Activated CD8-positive, alpha-beta memory T cell treated with anti-CD3 and anti-CD28 coated beads for 24 hours (primary cell): ENCODE data around the gene PAIP2.

Source experiments
- DNase-seq: peaks from one replicate; pipeline ENCODE4 v3.0.0-alpha.2; 2020

The PAIP2 gene

DNA sequence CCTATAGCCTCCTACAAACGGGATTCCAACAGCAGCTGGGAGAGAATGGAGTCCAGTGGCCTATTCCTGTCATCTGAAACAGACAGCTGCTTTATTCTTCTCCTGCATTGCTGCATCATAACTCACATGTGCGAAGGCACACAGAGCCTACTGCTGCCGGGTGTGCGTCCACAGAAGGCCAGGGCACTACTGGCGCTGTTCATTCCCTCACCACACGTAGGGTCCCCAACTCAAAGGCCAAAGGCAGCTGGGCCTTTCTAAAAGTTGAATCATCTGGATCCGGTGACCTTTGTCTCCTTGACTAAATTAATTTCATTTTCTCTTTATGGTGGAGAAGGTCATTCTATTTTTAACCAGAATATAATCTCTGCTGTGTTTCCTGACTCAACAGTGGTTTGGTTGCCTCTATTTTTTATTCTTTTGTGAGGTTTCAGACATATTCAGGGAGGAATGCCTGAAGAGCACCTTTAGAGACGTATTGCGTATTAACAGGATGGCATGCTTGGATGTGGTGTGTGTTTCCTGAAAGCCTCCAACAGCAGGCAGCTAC is 73.0 kb downstream of the PAIP2 start:
- no peak for DNase-seq

DNA sequence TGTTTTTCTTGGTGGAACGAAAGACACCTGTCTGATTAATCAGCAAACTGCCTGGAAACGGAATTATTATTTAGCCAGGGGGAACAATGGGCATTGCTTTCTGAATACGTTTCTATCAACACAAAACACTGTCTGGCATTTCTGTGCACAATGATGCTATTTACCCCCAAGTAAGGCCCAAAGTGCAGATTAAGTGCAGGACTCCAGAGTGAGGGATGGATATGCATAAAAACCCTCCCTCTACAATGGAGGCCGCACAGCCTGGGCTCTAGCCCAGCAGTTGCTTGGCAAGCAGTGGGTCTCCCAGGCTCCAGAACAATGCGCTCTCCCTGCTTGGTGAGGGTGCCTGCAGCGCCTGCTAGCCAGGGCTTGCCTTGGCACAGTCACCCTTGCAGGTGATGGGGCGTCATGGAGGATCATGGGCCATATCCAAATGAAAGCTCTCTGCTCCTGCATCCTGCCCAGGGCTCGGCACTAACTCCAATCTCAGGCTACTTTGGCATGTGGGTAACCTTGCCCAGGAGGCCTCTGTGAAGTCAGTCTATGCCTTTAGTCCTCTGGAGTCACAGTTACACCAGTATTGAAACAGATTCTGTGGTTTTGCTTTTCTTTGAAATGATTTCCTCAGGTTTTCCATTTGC is 73.7 kb downstream of the PAIP2 start:
- DNase-seq = peak; percentile 74

DNA sequence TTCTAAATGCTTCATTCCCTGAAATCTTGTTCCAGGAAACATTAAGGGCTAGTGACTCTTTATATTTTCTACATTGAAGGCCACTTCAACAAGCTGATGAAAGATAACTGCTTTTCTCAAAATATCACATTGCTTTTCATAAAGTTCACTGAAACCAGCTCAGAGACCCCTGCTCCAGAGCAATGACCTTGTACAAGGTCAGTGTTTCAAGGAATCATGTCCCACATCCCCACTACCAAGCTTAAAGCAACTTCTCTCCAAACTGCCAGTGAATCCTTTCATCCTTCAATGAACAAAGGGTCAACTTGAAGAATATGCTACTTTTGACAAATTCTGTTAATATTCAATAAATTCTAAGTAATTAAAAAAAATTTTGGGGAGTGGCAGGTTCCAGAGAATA is 74.2 kb downstream of the PAIP2 start:
- DNase-seq = no peak

DNA sequence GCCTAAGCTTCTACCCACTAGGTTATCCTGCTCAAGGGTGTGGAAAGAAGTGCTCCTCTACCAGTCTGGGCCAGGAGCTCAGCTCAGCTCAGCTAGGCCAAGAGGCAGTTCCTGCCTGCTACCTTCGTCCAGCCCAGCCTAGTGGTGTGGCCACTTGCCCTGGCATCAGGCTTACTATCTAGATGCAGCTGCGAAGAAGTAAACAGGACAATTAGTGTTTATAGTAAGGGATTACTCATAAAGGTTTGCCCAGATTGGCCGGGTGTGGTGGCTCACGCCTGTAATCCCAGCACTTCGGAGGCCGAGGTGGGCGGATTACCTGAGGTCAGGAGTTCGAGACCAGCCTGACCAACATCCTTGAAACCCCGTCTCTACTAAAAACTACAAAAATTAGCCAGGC is 75.0 kb downstream of the PAIP2 start:
- DNase-seq = no peak

DNA sequence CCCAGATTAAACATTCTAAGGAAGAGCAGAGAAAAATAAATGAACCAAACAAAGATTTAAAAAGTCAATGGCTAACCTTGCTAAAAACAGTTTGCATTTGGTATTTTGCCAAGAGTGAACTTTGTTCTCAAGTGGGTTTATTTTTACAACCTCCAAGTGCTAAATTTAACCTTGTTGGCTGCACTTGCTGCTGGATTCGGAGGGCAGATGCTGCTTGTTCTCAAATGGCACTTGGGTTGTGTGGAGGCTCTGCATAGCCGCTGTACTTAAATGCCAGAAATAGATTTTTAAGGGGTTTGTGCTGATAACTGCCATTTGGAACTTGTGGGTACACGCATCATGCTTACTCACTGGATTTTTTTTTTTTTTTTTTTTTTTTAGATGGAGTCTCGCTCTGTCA is 75.6 kb downstream of the PAIP2 start:
- no peak for DNase-seq

DNA sequence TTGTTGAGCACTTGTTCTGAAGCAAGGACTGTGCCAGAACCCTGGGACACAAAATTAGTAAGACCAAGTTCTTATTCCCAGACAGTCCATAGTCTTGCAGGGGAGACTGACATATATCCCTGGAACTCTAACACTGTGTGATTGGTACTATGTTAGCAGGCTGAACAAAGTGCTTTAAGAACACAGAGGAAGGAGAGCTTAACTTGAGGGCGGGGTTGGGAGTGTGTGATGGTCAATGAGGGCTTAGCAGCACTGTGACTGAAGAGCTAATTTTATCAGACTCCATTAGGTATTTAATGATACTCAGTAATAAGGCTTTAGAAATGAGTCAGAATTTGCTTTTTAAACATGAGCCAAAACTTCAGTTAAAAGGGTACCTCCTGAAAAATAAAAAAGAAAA is 77.1 kb downstream of the PAIP2 start:
- no peak for DNase-seq
